ENCODE data around the gene AGT. TPM values are rescaled to one million over a fixed set of nuclear protein-coding genes. Genes with fewer than 3 reads are reported as not detected.
A peak's percentile ranks its signal among the peaks of the same experiment; 100 is the strongest.
"Not testable (repeated sequence)": the region's sequence is repeated elsewhere in the genome, so short reads cannot be mapped to it uniquely, and the experiment has no call there.

AGT gene
- total RNA-seq, 1 experiment from 2014 or later: not detected

GRCh38 chr1:230747127-230747730, 33.3 kb upstream of the AGT start, which contains the start of gene CAPN9:
Gene CAPN9 (plus strand): TSS chr1:230747388. CDS start chr1:230747497, 109 bp downstream.
- no peak for DNase-seq (ENCODE audit: low read depth, low spot score)
- in situ Hi-C loops (cut with HindIII; ENCODE audit: low pct_unique_long_range_greater_than_20kb, low sequenced_read_pairs): no loop called here

- in situ Hi-C loops (cut with HindIII; ENCODE audit: low pct_unique_long_range_greater_than_20kb, low sequenced_read_pairs): no loop called here
Observed at GRCh38 chr1:230746617-230747016, 32.7 kb upstream of the AGT start.

GRCh38 chr1:230745071-230745470, 31.1 kb upstream of the AGT start:
- no peak for DNase-seq (ENCODE audit: low read depth, low spot score)
- in situ Hi-C loops (cut with HindIII; ENCODE audit: low pct_unique_long_range_greater_than_20kb, low sequenced_read_pairs): no loop called here

More at GRCh38 chr1:230746617-230747016, 32.7 kb upstream of the AGT start:
- DNase-seq (ENCODE audit: low read depth, low spot score): no peak

- in situ Hi-C loops (cut with HindIII; ENCODE audit: low pct_unique_long_range_greater_than_20kb, low sequenced_read_pairs): no loop called here
- no peak for DNase-seq (ENCODE audit: low read depth, low spot score)
Observed at GRCh38 chr1:230744382-230744781, 30.5 kb upstream of the AGT start.

GRCh38 chr1:230743899-230744298, 30.0 kb upstream of the AGT start:
- DNase-seq (ENCODE audit: low read depth, low spot score): no peak
- in situ Hi-C loops (cut with HindIII; ENCODE audit: low pct_unique_long_range_greater_than_20kb, low sequenced_read_pairs): no loop called here

- in situ Hi-C loops (cut with HindIII; ENCODE audit: low pct_unique_long_range_greater_than_20kb, low sequenced_read_pairs): no loop called here
Observed at GRCh38 chr1:230739564-230740290, 25.8 kb upstream of the AGT start.

GRCh38 chr1:230737622-230738262, 23.8 kb upstream of the AGT start:
- peak; percentile 29 for DNase-seq (ENCODE audit: low read depth, low spot score)
- in situ Hi-C loops (cut with HindIII; ENCODE audit: low pct_unique_long_range_greater_than_20kb, low sequenced_read_pairs): no loop called here

More at GRCh38 chr1:230739564-230740290, 25.8 kb upstream of the AGT start:
- DNase-seq (ENCODE audit: low read depth, low spot score): no peak

GRCh38 chr1:230735447-230735846, 21.5 kb upstream of the AGT start:
- DNase-seq (ENCODE audit: low read depth, low spot score): no peak
- in situ Hi-C loops (cut with HindIII; ENCODE audit: low pct_unique_long_range_greater_than_20kb, low sequenced_read_pairs): no loop called here

- in situ Hi-C loops (cut with HindIII; ENCODE audit: low pct_unique_long_range_greater_than_20kb, low sequenced_read_pairs): no loop called here
- no peak for DNase-seq (ENCODE audit: low read depth, low spot score)
Observed at GRCh38 chr1:230730977-230731376, 17.1 kb upstream of the AGT start.

GRCh38 chr1:230728710-230729392, 14.9 kb upstream of the AGT start:
- in situ Hi-C loops (cut with HindIII; ENCODE audit: low pct_unique_long_range_greater_than_20kb, low sequenced_read_pairs): no loop called here

GRCh38 chr1:230725256-230726012, 11.5 kb upstream of the AGT start:
- in situ Hi-C loops (cut with HindIII; ENCODE audit: low pct_unique_long_range_greater_than_20kb, low sequenced_read_pairs): no loop called here
- DNase-seq (ENCODE audit: low read depth, low spot score): no peak

More at GRCh38 chr1:230728710-230729392, 14.9 kb upstream of the AGT start:
- no peak for DNase-seq (ENCODE audit: low read depth, low spot score)

- in situ Hi-C loops (cut with HindIII; ENCODE audit: low pct_unique_long_range_greater_than_20kb, low sequenced_read_pairs); DNase-seq (ENCODE audit: low read depth, low spot score): not testable (repeated sequence)
Observed at GRCh38 chr1:230721849-230722522, 8.1 kb upstream of the AGT start.

GRCh38 chr1:230717251-230717650, 3.3 kb upstream of the AGT start:
- in situ Hi-C loops (cut with HindIII; ENCODE audit: low pct_unique_long_range_greater_than_20kb, low sequenced_read_pairs): no loop called here
- DNase-seq (ENCODE audit: low read depth, low spot score): peak; percentile 21

GRCh38 chr1:230716453-230716852, 2.5 kb upstream of the AGT start:
- in situ Hi-C loops (cut with HindIII; ENCODE audit: low pct_unique_long_range_greater_than_20kb, low sequenced_read_pairs); DNase-seq (ENCODE audit: low read depth, low spot score): not testable (repeated sequence)

- in situ Hi-C loops (cut with HindIII; ENCODE audit: low pct_unique_long_range_greater_than_20kb, low sequenced_read_pairs): no loop called here
- peak; percentile 33 for DNase-seq (ENCODE audit: low read depth, low spot score)
Observed at GRCh38 chr1:230715510-230715909, 1.6 kb upstream of the AGT start.

- in situ Hi-C loops (cut with HindIII; ENCODE audit: low pct_unique_long_range_greater_than_20kb, low sequenced_read_pairs): no loop called here
- DNase-seq (ENCODE audit: low read depth, low spot score): no peak
Observed at GRCh38 chr1:230713547-230713914, 391 bp downstream of the AGT start.

- in situ Hi-C loops (cut with HindIII; ENCODE audit: low pct_unique_long_range_greater_than_20kb, low sequenced_read_pairs): no loop called here
- no peak for DNase-seq (ENCODE audit: low read depth, low spot score)
Observed at GRCh38 chr1:230713138-230713537, 784 bp downstream of the AGT start.

All from SK-MEL-5 (cell line).